ENCODE results near the gene ATP6V0A4.

Gene ATP6V0A4

DNA sequence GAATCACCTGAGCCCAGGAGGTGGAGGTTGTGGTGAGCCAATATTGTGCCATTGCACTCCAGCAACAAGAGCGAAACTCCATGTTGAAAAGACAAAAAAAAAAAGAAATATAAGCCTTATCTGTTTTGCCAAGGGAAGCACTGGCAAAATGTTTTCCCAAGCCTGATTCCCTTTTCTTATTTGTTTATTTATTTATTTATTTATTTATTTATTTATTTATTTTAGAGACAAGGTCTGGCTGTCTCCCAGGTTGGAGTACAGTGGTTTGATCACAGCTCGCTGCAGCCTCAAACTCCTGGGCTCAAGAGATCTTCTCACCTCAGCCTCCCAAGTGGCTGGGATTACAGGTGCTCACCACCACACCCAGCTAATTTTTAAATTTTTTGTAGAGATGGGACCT lies 141.0 kb downstream of the ATP6V0A4 start:
- FAIRE-seq = no peak
